ENCODE measurements around the gene VTN.

Gene VTN

GRCh38 chr17:28333083-28333746, 36.9 kb downstream of the VTN start:
- no CpG with 5 or more reads among the region's 1 CpG for WGBS (ENCODE audit: insufficient coverage, insufficient read length)
- H3K4me3 ChIP-seq (ENCODE audit: low read length) = no peak overlapping the region
- DNase-seq (ENCODE audit: low read depth, low spot score) = no peak
- H3K9me3 ChIP-seq (ENCODE audit: control insufficient read depth, insufficient read depth, low read length) = no peaks in the 10 kb centered on the region
- H3K4me1 ChIP-seq (ENCODE audit: control insufficient read depth, insufficient read depth, low read length) = no peaks in the 10 kb centered on the region
- no peak overlapping the region for H3K27ac ChIP-seq (ENCODE audit: low read length)
- peaks cover 2% of the 10 kb centered on the region; the same call in 1 of the 2 replicates for H3K36me3 ChIP-seq (ENCODE audit: control insufficient read depth, insufficient read depth, low read length)
- H3K27me3 ChIP-seq (ENCODE audit: control insufficient read depth, insufficient read depth, low read length) = no peaks in the 10 kb centered on the region

GRCh38 chr17:28331891-28332420, 38.2 kb downstream of the VTN start:
- H3K4me1 ChIP-seq (ENCODE audit: control insufficient read depth, insufficient read depth, low read length) = no peaks in the 10 kb centered on the region
- H3K9me3 ChIP-seq (ENCODE audit: control insufficient read depth, insufficient read depth, low read length) = no peaks in the 10 kb centered on the region
- DNase-seq (ENCODE audit: low read depth, low spot score) = no peak
- H3K27me3 ChIP-seq (ENCODE audit: control insufficient read depth, insufficient read depth, low read length) = no peaks in the 10 kb centered on the region
- H3K36me3 ChIP-seq (ENCODE audit: control insufficient read depth, insufficient read depth, low read length) = peaks cover 10% of the 10 kb centered on the region; the same call in 1 of the 2 replicates
- no CpG with 5 or more reads among the region's 6 CpGs for WGBS (ENCODE audit: insufficient coverage, insufficient read length)
- H3K4me3 ChIP-seq (ENCODE audit: low read length) = no peak overlapping the region
- no peak overlapping the region for H3K27ac ChIP-seq (ENCODE audit: low read length)

GRCh38 chr17:28330671-28331070, 39.4 kb downstream of the VTN start:
- no peak for DNase-seq (ENCODE audit: low read depth, low spot score)
- no CpG with 5 or more reads among the region's 5 CpGs for WGBS (ENCODE audit: insufficient coverage, insufficient read length)
- peaks cover 19% of the 10 kb centered on the region; the same call in 1 of the 2 replicates for H3K36me3 ChIP-seq (ENCODE audit: control insufficient read depth, insufficient read depth, low read length)

GRCh38 chr17:28328325-28328724, 41.8 kb downstream of the VTN start:
- no CpG with 5 or more reads among the region's 4 CpGs for WGBS (ENCODE audit: insufficient coverage, insufficient read length)
- Histone ChIP-seq H3K27ac (ENCODE audit: low read length) (no peak overlapping the region), H3K9me3 (ENCODE audit: control insufficient read depth, insufficient read depth, low read length) (no peaks in the 10 kb centered on the region), H3K27me3 (ENCODE audit: control insufficient read depth, insufficient read depth, low read length) (no peaks in the 10 kb centered on the region), H3K4me3 (ENCODE audit: low read length) (no peak overlapping the region), H3K36me3 (ENCODE audit: control insufficient read depth, insufficient read depth, low read length) (peaks cover 19% of the 10 kb centered on the region; the same call in 1 of the 2 replicates), H3K4me1 (ENCODE audit: control insufficient read depth, insufficient read depth, low read length) (no peaks in the 10 kb centered on the region)
- no peak for DNase-seq (ENCODE audit: low read depth, low spot score)

More at GRCh38 chr17:28330671-28331070, 39.4 kb downstream of the VTN start:
- H3K4me1 ChIP-seq (ENCODE audit: control insufficient read depth, insufficient read depth, low read length) = no peaks in the 10 kb centered on the region
- H3K9me3 ChIP-seq (ENCODE audit: control insufficient read depth, insufficient read depth, low read length) = no peaks in the 10 kb centered on the region
- no peak overlapping the region for H3K4me3 ChIP-seq (ENCODE audit: low read length)
- no peaks in the 10 kb centered on the region for H3K27me3 ChIP-seq (ENCODE audit: control insufficient read depth, insufficient read depth, low read length)
- H3K27ac ChIP-seq (ENCODE audit: low read length) = no peak overlapping the region

GRCh38 chr17:28327709-28328108, 42.4 kb downstream of the VTN start:
- no CpG with 5 or more reads among the region's 3 CpGs for WGBS (ENCODE audit: insufficient coverage, insufficient read length)
- Histone ChIP-seq H3K4me1 (ENCODE audit: control insufficient read depth, insufficient read depth, low read length) (no peaks in the 10 kb centered on the region), H3K27me3 (ENCODE audit: control insufficient read depth, insufficient read depth, low read length) (no peaks in the 10 kb centered on the region), H3K27ac (ENCODE audit: low read length) (no peak overlapping the region), H3K4me3 (ENCODE audit: low read length) (no peak overlapping the region), H3K9me3 (ENCODE audit: control insufficient read depth, insufficient read depth, low read length) (no peaks in the 10 kb centered on the region), H3K36me3 (ENCODE audit: control insufficient read depth, insufficient read depth, low read length) (peaks cover 19% of the 10 kb centered on the region; the same call in 1 of the 2 replicates)
- no peak for DNase-seq (ENCODE audit: low read depth, low spot score)

- H3K36me3 ChIP-seq (ENCODE audit: control insufficient read depth, insufficient read depth, low read length) = peaks cover 19% of the 10 kb centered on the region; the same call in 1 of the 2 replicates
- no peak for DNase-seq (ENCODE audit: low read depth, low spot score)
- H3K9me3 ChIP-seq (ENCODE audit: control insufficient read depth, insufficient read depth, low read length) = no peaks in the 10 kb centered on the region
- H3K27ac ChIP-seq (ENCODE audit: low read length) = no peak overlapping the region
- H3K27me3 ChIP-seq (ENCODE audit: control insufficient read depth, insufficient read depth, low read length) = no peaks in the 10 kb centered on the region
- H3K4me3 ChIP-seq (ENCODE audit: low read length) = no peak overlapping the region
- WGBS (ENCODE audit: insufficient coverage, insufficient read length) = no CpG with 5 or more reads among the region's 9 CpGs
- H3K4me1 ChIP-seq (ENCODE audit: control insufficient read depth, insufficient read depth, low read length) = no peaks in the 10 kb centered on the region
Measured at GRCh38 chr17:28327031-28327607, 43.0 kb downstream of the VTN start.

GRCh38 chr17:28326114-28326513, 44.0 kb downstream of the VTN start:
- WGBS (ENCODE audit: insufficient coverage, insufficient read length) = no CpG with 5 or more reads among the region's 7 CpGs
- no peaks in the 10 kb centered on the region for H3K27me3 ChIP-seq (ENCODE audit: control insufficient read depth, insufficient read depth, low read length)
- peaks cover 19% of the 10 kb centered on the region; the same call in 1 of the 2 replicates for H3K36me3 ChIP-seq (ENCODE audit: control insufficient read depth, insufficient read depth, low read length)
- no peaks in the 10 kb centered on the region for H3K9me3 ChIP-seq (ENCODE audit: control insufficient read depth, insufficient read depth, low read length)
- no peak overlapping the region for H3K27ac ChIP-seq (ENCODE audit: low read length)
- DNase-seq (ENCODE audit: low read depth, low spot score) = no peak
- no peaks in the 10 kb centered on the region for H3K4me1 ChIP-seq (ENCODE audit: control insufficient read depth, insufficient read depth, low read length)
- H3K4me3 ChIP-seq (ENCODE audit: low read length) = no peak overlapping the region

- WGBS (ENCODE audit: insufficient coverage, insufficient read length) = no CpG with 5 or more reads among the region's 5 CpGs
- Histone ChIP-seq H3K4me1 (ENCODE audit: control insufficient read depth, insufficient read depth, low read length) (no peaks in the 10 kb centered on the region), H3K4me3 (ENCODE audit: low read length) (no peak overlapping the region), H3K36me3 (ENCODE audit: control insufficient read depth, insufficient read depth, low read length) (peaks cover 19% of the 10 kb centered on the region; the same call in 1 of the 2 replicates), H3K27me3 (ENCODE audit: control insufficient read depth, insufficient read depth, low read length) (no peaks in the 10 kb centered on the region), H3K9me3 (ENCODE audit: control insufficient read depth, insufficient read depth, low read length) (no peaks in the 10 kb centered on the region), H3K27ac (ENCODE audit: low read length) (no peak overlapping the region)
- no peak for DNase-seq (ENCODE audit: low read depth, low spot score)
Measured at GRCh38 chr17:28325211-28325610, 44.9 kb downstream of the VTN start.

GRCh38 chr17:28324781-28325180, 45.3 kb downstream of the VTN start:
- H3K36me3 ChIP-seq (ENCODE audit: control insufficient read depth, insufficient read depth, low read length) = peaks cover 19% of the 10 kb centered on the region; the same call in 1 of the 2 replicates

GRCh38 chr17:28324267-28324745, 45.8 kb downstream of the VTN start:
- WGBS (ENCODE audit: insufficient coverage, insufficient read length) = no CpG with 5 or more reads among the region's 5 CpGs
- Histone ChIP-seq H3K4me1 (ENCODE audit: control insufficient read depth, insufficient read depth, low read length) (no peaks in the 10 kb centered on the region), H3K36me3 (ENCODE audit: control insufficient read depth, insufficient read depth, low read length) (peaks cover 19% of the 10 kb centered on the region; the same call in 1 of the 2 replicates), H3K27me3 (ENCODE audit: control insufficient read depth, insufficient read depth, low read length) (no peaks in the 10 kb centered on the region), H3K4me3 (ENCODE audit: low read length) (no peak overlapping the region), H3K27ac (ENCODE audit: low read length) (no peak overlapping the region), H3K9me3 (ENCODE audit: control insufficient read depth, insufficient read depth, low read length) (no peaks in the 10 kb centered on the region)
- DNase-seq (ENCODE audit: low read depth, low spot score) = no peak

More at GRCh38 chr17:28324781-28325180, 45.3 kb downstream of the VTN start:
- no CpG with 5 or more reads among the region's 3 CpGs for WGBS (ENCODE audit: insufficient coverage, insufficient read length)
- H3K4me1 ChIP-seq (ENCODE audit: control insufficient read depth, insufficient read depth, low read length) = no peaks in the 10 kb centered on the region
- no peak overlapping the region for H3K27ac ChIP-seq (ENCODE audit: low read length)
- H3K4me3 ChIP-seq (ENCODE audit: low read length) = no peak overlapping the region
- H3K27me3 ChIP-seq (ENCODE audit: control insufficient read depth, insufficient read depth, low read length) = no peaks in the 10 kb centered on the region
- DNase-seq (ENCODE audit: low read depth, low spot score) = no peak
- H3K9me3 ChIP-seq (ENCODE audit: control insufficient read depth, insufficient read depth, low read length) = no peaks in the 10 kb centered on the region
